ENCODE results near the gene SLC11A1.

The SLC11A1 gene

GRCh38 chr2:218386505-218387368 lies 4.7 kb downstream of the SLC11A1 start:
- no peak for DNase-seq (ENCODE audit: low read depth)
- no peak overlapping the region for H3K4me3 ChIP-seq (ENCODE audit: low read depth, low read length)
- TF ChIP-seq CTCF (IDR thresholded peaks at IDR 0.05; ENCODE audit: insufficient read depth, low read depth, low read length, missing control alignments): no peak

GRCh38 chr2:218387369-218388194 lies 5.5 kb downstream of the SLC11A1 start:
- no peak overlapping the region for H3K4me3 ChIP-seq (ENCODE audit: low read depth, low read length)
- no peak for DNase-seq (ENCODE audit: low read depth)
- no peak for TF ChIP-seq CTCF (IDR thresholded peaks at IDR 0.05; ENCODE audit: insufficient read depth, low read depth, low read length, missing control alignments)

DNA sequence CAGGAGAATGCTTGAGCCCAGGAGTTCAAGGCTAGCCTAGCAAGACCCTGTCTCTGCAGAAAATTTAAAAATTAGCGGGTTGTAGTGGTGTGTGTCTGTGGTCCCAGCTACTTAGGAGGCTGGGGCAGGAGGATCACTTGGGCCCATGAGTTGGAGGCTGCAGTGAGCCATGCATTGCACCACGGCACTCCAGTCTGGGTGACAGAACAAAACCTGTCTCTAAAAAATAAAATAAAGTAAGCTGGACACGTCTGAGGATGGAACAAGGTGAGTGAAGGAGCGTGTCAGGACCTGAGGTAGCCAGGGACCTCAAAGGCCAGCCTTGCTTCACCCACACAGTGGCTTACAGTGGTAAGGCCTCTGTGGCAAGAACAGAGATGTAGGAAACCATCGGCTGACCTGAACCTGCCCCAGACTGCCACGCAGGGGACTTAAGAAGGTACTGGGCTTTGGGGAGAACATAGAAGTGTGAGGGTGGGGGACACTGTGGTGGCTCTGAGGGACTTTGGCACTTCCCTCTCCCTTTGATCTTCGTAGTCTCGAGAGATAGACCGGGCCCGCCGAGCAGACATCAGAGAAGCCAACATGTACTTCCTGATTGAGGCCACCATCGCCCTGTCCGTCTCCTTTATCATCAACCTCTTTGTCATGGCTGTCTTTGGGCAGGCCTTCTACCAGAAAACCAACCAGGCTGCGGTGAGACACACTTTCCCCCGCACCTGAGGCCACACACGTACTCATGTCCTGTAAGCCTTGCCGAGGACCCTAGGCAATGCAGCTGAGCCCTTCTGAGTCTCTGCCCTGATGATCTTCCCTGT lies 7.5 kb downstream of the SLC11A1 start:
- no peak overlapping the region for H3K4me3 ChIP-seq (ENCODE audit: low read depth, low read length)
- no peak for DNase-seq (ENCODE audit: low read depth)
- TF ChIP-seq CTCF (IDR thresholded peaks at IDR 0.05; ENCODE audit: insufficient read depth, low read depth, low read length, missing control alignments): no peak

- TF ChIP-seq CTCF (IDR thresholded peaks at IDR 0.05; ENCODE audit: insufficient read depth, low read depth, low read length, missing control alignments): no peak
- no peak for DNase-seq (ENCODE audit: low read depth)
- no peak overlapping the region for H3K4me3 ChIP-seq (ENCODE audit: low read depth, low read length)
Measured at GRCh38 chr2:218391202-218391601, 9.1 kb downstream of the SLC11A1 start.

DNA sequence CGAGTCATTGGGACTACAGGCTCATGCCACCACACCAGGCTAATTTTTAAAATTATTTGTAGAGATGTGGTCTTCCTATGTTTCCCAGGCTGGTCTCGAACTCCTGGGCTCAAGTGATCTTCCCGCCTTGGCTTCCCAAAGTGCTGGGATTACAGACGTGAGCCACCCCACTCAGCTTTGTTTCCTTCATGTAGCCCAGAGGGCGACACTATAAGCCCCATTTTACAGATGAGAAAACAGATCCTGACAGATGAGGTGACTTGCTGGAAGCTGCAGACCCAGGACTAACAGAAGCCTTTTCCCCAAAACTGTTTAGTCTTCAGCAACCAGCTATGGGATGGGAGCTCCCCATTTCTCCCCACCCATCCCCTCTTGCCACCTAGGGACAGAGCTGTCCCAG lies 10.4 kb downstream of the SLC11A1 start:
- no peak overlapping the region for H3K4me3 ChIP-seq (ENCODE audit: low read depth, low read length)
- no peak for TF ChIP-seq CTCF (IDR thresholded peaks at IDR 0.05; ENCODE audit: insufficient read depth, low read depth, low read length, missing control alignments)
- DNase-seq (ENCODE audit: low read depth): no peak

DNA sequence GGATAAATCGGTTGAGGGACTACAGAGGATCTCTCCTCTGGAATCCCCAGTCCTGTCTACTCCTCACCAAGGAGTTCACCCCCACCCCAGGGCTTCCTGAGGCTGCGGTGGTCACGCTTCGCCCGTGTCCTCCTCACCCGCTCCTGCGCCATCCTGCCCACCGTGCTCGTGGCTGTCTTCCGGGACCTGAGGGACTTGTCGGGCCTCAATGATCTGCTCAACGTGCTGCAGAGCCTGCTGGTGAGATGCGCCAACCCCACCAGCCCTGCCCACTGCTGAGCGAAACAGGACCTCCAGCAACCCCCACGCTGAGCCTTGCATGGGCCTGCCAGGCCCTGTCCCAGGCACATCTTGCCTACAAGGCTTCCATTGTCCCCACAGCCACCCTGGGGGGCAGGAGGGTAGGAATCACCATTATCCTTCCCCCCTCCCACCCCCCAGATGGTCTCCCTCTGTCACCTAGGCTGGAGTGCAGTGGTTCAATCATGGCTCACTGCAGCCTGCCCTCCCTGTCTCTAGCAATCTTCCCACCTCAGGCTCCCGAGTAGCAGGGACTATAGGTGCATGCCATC lies 10.9 kb downstream of the SLC11A1 start:
- no peak for DNase-seq (ENCODE audit: low read depth)
- no peak overlapping the region for H3K4me3 ChIP-seq (ENCODE audit: low read depth, low read length)
- TF ChIP-seq CTCF (IDR thresholded peaks at IDR 0.05; ENCODE audit: insufficient read depth, low read depth, low read length, missing control alignments): no peak
